Astrocyte (in vitro differentiated cells and primary cell): ENCODE results near the gene NDFIP1.

Experiments used
- CTCF ChIP-seq: IDR thresholded peaks from 2 replicates; pipeline ENCODE4 v1.5.1; 2011; ENCODE audit warnings: low read depth, mild to moderate bottlenecking, inconsistent platforms, low read length, moderate library complexity; ENCODE audit not compliant: insufficient read depth
- EZH2 ChIP-seq: IDR thresholded peaks from 2 replicates; pipeline ENCODE4 v1.6.1; 2012; ENCODE audit warnings: mild to moderate bottlenecking, low read length, inconsistent platforms; ENCODE audit not compliant: insufficient read depth

- TF ChIP-seq CTCF (no peak), EZH2 (no peak)
These were observed 7.5 kb downstream of the NDFIP1 start for GRCh38 chr5:142115937-142116614.
